Erythroblast (primary cell): ENCODE results near the gene TMEM131.
"Not testable (repeated sequence)": the region's sequence is repeated elsewhere in the genome, so short reads cannot be mapped to it uniquely, and the experiment has no call there.

Experiments
- GATA1 ChIP-seq: IDR thresholded peaks from 2 replicates; pipeline ENCODE4 v1.6.1; 2011; ENCODE audit warnings: low read depth, mild to moderate bottlenecking, control low read depth, low read length, moderate library complexity
- POLR2A ChIP-seq: IDR thresholded peaks from 2 replicates; pipeline ENCODE4 v1.6.1; 2011; ENCODE audit warnings: mild to moderate bottlenecking, low read length

- TF ChIP-seq POLR2A, GATA1: not testable (repeated sequence)
Observed at GRCh38 chr2:97821862-97822261, 173.9 kb downstream of the TMEM131 start.
